ENCODE results near the gene PEX11A.
"Not testable (repeated sequence)": the region's sequence is repeated elsewhere in the genome, so short reads cannot be mapped to it uniquely, and the experiment has no call there.

PEX11A gene

DNA sequence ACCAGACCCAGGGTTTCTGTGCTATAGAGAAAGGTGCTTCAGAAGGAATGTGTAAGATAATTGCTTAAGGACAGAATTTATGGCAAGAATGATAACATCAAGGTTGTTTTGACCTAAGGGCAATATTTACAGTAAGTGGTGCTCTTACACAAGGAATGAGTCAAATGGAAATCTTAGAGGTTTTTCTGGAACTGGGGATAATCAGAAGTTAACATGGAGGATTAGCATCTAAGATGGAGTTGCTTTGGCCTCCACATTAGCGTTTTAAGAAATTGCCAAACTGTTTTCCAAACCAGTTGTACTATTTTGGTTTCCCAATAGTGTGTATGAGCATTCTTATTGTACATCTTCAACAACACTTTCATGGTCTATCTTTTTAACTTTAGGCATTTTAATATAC, 3.1 kb upstream of the PEX11A start:
- DNase-seq (ENCODE audit: low read depth): no peak
- TF ChIP-seq, protein P1, sequence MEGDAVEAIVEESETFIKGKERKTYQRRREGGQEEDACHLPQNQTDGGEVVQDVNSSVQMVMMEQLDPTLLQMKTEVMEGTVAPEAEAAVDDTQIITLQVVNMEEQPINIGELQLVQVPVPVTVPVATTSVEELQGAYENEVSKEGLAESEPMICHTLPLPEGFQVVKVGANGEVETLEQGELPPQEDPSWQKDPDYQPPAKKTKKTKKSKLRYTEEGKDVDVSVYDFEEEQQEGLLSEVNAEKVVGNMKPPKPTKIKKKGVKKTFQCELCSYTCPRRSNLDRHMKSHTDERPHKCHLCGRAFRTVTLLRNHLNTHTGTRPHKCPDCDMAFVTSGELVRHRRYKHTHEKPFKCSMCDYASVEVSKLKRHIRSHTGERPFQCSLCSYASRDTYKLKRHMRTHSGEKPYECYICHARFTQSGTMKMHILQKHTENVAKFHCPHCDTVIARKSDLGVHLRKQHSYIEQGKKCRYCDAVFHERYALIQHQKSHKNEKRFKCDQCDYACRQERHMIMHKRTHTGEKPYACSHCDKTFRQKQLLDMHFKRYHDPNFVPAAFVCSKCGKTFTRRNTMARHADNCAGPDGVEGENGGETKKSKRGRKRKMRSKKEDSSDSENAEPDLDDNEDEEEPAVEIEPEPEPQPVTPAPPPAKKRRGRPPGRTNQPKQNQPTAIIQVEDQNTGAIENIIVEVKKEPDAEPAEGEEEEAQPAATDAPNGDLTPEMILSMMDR (IDR thresholded peaks at IDR 0.05; ENCODE audit: low read length, missing control alignments): no peak
- no peak overlapping the region for H3K4me3 ChIP-seq (replicated peaks; ENCODE audit: low read depth, low read length)

DNA sequence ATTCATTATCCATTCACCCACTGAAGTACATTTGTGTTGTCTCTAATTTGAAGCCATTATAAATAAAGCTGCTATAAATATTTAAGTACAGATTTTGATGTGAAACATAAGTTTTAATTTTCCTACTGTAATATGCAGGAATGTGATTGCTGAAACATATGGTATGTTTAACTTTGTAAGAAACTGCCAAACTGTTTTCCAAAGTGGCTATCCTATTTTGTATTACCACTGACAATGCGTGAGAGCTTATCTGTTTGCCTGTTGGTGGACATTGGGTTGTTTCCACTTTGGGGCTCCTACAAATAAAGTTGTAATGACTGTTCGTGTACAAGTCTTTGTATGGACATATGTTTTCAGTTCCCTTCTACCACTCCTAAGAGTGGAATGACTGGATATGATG, 2.5 kb upstream of the PEX11A start:
- no peak overlapping the region for H3K4me3 ChIP-seq (replicated peaks; ENCODE audit: low read depth, low read length)
- DNase-seq (ENCODE audit: low read depth): no peak
- TF ChIP-seq, protein P1 (IDR thresholded peaks at IDR 0.05; ENCODE audit: low read length, missing control alignments): no peak

DNA sequence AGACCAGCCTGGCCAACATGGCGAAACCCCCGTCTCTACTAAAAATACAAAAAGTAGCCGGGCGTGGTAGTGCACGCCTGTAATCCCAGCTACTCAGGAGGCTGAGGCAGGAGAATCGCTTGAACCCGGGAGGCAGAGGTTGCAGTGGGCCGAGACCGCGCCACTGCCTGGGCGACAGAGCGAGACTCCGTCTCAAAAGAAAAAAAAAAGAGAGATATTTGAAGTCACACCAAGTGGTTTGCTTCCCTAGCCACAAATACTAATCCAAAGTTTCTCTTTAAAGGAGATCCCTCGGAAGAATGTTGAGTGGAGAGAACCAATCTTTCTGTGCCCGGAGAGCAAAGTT, 651 bp downstream of the PEX11A start:
- H3K4me3 ChIP-seq (replicated peaks; ENCODE audit: low read depth, low read length): peak overlapping the region; percentile 94
- not testable (repeated sequence) for DNase-seq (ENCODE audit: low read depth)

DNA sequence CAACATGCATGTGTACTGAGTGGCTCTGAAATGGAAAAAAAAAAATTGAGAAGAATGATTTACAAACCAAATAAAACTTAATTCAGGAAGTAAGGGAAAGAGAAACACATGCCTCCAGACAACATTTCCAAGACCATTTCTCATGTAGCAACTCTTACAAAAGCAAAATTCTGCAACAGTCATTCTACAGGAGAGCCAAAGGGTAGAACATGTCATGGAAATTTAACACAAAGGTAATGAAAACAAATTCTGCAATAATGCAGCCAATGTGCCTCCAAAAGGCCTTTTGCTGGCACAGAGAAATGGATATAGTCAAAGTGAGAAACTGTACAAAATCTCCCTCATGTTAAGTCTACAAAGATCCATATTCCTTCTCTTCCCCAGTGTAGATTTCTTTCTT, 4.0 kb downstream of the PEX11A start:
- no peak overlapping the region for H3K4me3 ChIP-seq (replicated peaks; ENCODE audit: low read depth, low read length)
- no peak for DNase-seq (ENCODE audit: low read depth)
- TF ChIP-seq, protein P1 (IDR thresholded peaks at IDR 0.05; ENCODE audit: low read length, missing control alignments): no peak

DNA sequence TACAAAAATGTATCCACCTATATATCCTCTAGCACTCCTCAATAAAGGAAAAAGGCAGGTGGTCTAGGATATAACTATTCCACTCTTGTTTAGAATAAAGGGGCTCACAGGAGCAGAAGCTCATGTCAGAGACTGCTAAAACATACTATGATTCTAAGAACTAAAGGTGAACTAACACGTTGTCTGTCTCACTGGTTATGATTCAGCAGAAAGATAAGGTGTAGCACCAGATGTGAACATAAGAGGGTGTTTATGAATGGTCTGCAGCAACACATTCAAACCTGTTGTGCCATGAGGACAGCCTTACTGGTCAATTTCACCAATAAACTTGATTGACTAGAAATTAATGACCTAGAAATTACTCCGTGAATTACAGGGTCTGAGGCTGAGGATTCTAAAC, 4.6 kb downstream of the PEX11A start:
- no peak for DNase-seq (ENCODE audit: low read depth)
- no peak overlapping the region for H3K4me3 ChIP-seq (replicated peaks; ENCODE audit: low read depth, low read length)
- TF ChIP-seq, protein P1 (IDR thresholded peaks at IDR 0.05; ENCODE audit: low read length, missing control alignments): no peak

DNA sequence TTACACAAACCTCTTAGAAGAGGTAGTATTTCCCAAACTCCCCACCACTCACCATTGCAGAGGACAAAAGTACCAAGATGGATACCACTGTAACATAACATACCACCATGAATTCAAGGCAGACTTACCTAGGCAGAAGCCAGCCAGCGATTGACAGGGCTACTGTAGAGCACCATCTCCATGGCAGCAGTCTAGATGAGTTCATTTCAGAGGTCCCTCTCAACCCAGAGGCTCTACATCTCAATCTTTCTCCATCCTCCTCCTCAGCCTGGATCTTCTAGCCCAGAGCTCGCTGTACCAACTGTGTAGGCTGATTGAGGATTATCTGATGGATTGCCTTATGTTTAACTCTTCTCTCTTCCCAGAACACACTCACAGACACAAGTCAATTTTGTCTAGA, 9.4 kb downstream of the PEX11A start:
- H3K4me3 ChIP-seq (replicated peaks; ENCODE audit: low read depth, low read length): no peak overlapping the region
- TF ChIP-seq, protein P1 (IDR thresholded peaks at IDR 0.05; ENCODE audit: low read length, missing control alignments): no peak
- no peak for DNase-seq (ENCODE audit: low read depth)

DNA sequence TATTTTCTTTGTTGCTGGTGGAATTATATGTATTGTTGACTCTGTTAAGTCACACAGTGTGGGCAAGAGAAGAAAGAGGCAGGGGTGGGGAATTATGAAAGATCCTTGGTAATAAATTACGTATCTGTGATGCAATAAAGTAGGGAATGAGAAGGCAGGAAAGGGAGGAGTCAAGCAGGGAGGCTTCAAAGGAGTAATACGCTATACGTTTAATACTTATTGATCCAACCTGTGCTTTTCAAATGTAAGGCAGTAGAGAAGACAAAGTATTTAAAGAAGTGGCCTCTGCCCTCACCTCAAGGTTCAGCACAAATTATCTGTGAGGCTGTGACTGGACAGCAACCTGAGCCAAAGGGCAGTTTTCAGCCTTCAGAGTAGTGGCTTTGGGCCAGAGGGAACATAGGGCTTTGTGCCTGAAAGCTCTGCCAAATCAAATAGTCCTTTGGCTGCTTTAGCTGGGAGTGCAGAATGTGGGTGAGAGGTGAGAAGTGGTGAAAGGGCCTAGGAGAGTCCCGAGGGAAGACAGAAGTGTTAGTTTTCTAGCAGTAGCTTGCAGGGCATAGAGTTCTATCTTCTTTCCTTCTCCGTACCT, 10.2 kb downstream of the PEX11A start:
- DNase-seq (ENCODE audit: low read depth): peak; percentile 94
- TF ChIP-seq, protein P1 (IDR thresholded peaks at IDR 0.05; ENCODE audit: low read length, missing control alignments): no peak
- H3K4me3 ChIP-seq (replicated peaks; ENCODE audit: low read depth, low read length): no peak overlapping the region
